ENCODE results near the gene DUSP6. TPM values are rescaled to one million over a fixed set of nuclear protein-coding genes. Genes with fewer than 3 reads are reported as not detected.
A peak's percentile ranks its signal among the peaks of the same experiment; 100 is the strongest.

The DUSP6 gene
- total and polyA plus RNA-seq, 2 of the 13 experiments (the other 11 are each of a cell fraction or from before 2014, with no cell fraction given), result 40.9 to 161 TPM

GRCh38 chr12:89353823-89354611, 1.7 kb upstream of the DUSP6 start:
- TSS peak; percentile 62 for BruUV-seq (replicated peaks)
- Histone ChIP-seq H2AFZ (ENCODE audit: low read length) (no peak overlapping the region), H3K27me3 (ENCODE audit: control insufficient read depth in 1 of 2, insufficient read depth in 2 of 2, low read length in 2 of 2) (peaks cover 0 to 9% of the 10 kb centered on the region in 2 experiments; a peak in 1 of 5 replicates), H3K4me2 (ENCODE audit: low read depth, low read length) (peak overlapping the region; percentile 94), H3K4me1 (ENCODE audit: insufficient read depth, low read length) (peaks cover 48% of the 10 kb centered on the region), H3K9ac (ENCODE audit: insufficient read depth, low read depth, low read length) (peak overlapping the region; percentile 98), H3K79me2 (ENCODE audit: insufficient read depth, low read length) (peaks cover 55% of the 10 kb centered on the region), H3K36me3 (replicated peaks in 1 of 2; ENCODE audit: control insufficient read depth in 1 of 2, insufficient read depth in 2 of 2, low read length in 2 of 2) (peaks cover 7 to 21% of the 10 kb centered on the region in 2 experiments), H3K27ac (ENCODE audit: extremely low read length, insufficient read depth, low read length) (peak overlapping the region; percentile 99), H4K20me1 (ENCODE audit: insufficient read depth, low read length) (peaks cover 32% of the 10 kb centered on the region), H3K9me3 (ENCODE audit: low read length) (no peaks in the 10 kb centered on the region), H3K4me3 (replicated peaks in 1 of 3; ENCODE audit: insufficient read depth in 1 of 3, low read depth in 2 of 3, low read length in 3 of 3) (peak overlapping the region; percentile 75 to 83 (median 80))
- POLR2A ChIA-PET, result interaction anchor here (0.7 to 10.6 kb wide), 27 partner anchors 9 to 365 kb away, joined by 3 to 430 read pairs (median 7); partner anchors contain the start of genes ATP2B1, GALNT4 and POC1B
- peak; percentile 54 for ATAC-seq
- CTCF ChIA-PET (ENCODE audit: low intra/inter-chr PET ratio, low total read pairs), result no interaction called here
- no peak for FAIRE-seq
- peak; percentile 85 for DNase-seq (ENCODE audit: low spot score)
- intact Hi-C loops (cut with micrococcal nuclease; ENCODE audit: unreplicated experiment) (loop anchor here (1.0 to 10.0 kb wide), 4 partner anchors 21 to 351 kb away; partner anchors contain the start of gene ATP2B1), in situ Hi-C loops (cut with HindIII; ENCODE audit: extremely low pct_ligation_motif_present, low pct_unique_long_range_greater_than_20kb) (loop anchor here (5.0 kb wide), 2 partner anchors 38 to 173 kb away; partner anchors contain the start of gene POC1B)
- WGBS (ENCODE audit: low lambda C conversion rate), result under 1% methylated on average over 15 of the region's 74 CpGs
- TF ChIP-seq JUN (CRISPR knock-in tag; IDR thresholded peaks at IDR 0.05), result no peak
- peak; percentile 60 for TF ChIP-seq BCL6 (CRISPR knock-in tag; IDR thresholded peaks at IDR 0.05)
- peak; percentile 88 for TF ChIP-seq FOXP4 (CRISPR knock-in tag; IDR thresholded peaks at IDR 0.05)
- no peak for TF ChIP-seq MAFF (IDR thresholded peaks at IDR 0.05; ENCODE audit: low read depth, low read length)
- TF ChIP-seq SYNCRIP (IDR thresholded peaks at IDR 0.05; ENCODE audit: insufficient read depth, low read depth, low read length), result no peak
- no peak for TF ChIP-seq HOXA5 (CRISPR knock-in tag; IDR thresholded peaks at IDR 0.05)
- TF ChIP-seq GLI4 (CRISPR knock-in tag; IDR thresholded peaks at IDR 0.05; ENCODE audit: borderline replicate concordance), result peak; percentile 24
- TF ChIP-seq RBM22 (optimal IDR thresholded peaks at IDR 0.05; ENCODE audit: low read length), result no peak
- no peak for TF ChIP-seq TIGD3 (CRISPR knock-in tag; IDR thresholded peaks at IDR 0.05; ENCODE audit: borderline replicate concordance)
- TF ChIP-seq FOXO1 (CRISPR knock-in tag; IDR thresholded peaks at IDR 0.05), result no peak; the same call in 1 of the 2 replicates
- TF ChIP-seq ZNF564 (CRISPR knock-in tag; IDR thresholded peaks at IDR 0.05), result no peak
- TF ChIP-seq ZNF878 (CRISPR knock-in tag; IDR thresholded peaks at IDR 0.05), result peak; percentile 72; the same call in 1 of the 2 replicates
- no peak for TF ChIP-seq ZNF597 (CRISPR knock-in tag; IDR thresholded peaks at IDR 0.05)
- TF ChIP-seq FOXK1 (CRISPR knock-in tag; IDR thresholded peaks at IDR 0.05; ENCODE audit: borderline replicate concordance, low read depth), result no peak
